ENCODE measurements around the gene GPR32.

DNA sequence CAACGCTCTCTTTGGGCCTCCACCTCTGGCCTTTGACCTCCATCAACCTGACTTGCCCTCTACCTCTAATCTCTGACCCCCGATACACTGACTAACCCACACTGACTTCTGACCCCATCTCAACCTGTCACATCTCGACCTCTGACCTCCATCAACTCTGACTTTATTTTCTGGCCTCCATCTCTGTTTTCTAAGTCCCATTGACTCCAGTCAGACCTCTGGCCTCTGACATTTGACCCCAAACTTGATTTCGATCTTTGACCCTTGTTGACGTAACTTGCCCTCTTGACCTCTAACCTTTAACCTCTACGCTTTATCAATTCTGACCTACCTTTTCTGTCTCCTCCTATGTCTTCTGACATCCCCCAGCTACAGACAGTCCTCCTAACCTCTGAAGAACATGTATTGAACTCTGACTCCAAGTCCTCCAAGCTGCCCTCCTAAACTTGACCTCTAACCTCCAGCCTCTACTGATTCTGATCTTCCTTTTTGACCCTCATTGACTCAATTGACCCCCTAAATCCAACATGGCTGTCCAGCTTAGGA, 20.7 kb downstream of the GPR32 start:
- TF ChIP-seq JUN (IDR thresholded peaks at IDR 0.05; ENCODE audit: low read depth, low read length): no peak
- TF ChIP-seq CTCF (IDR thresholded peaks at IDR 0.05; ENCODE audit: control extremely low read depth in 1 of 3, insufficient read depth in 1 of 3, low read depth in 1 of 3, low read length in 3 of 3): no peak
- TF ChIP-seq CEBPB (IDR thresholded peaks at IDR 0.05; ENCODE audit: low read depth, low read length): no peak
- no peak for TF ChIP-seq SIN3A (conservative IDR thresholded peaks at IDR 0.05 in 1 of 2, IDR thresholded peaks at IDR 0.05 in 1 of 2; ENCODE audit: low read depth in 1 of 2, low read length in 2 of 2)
- no peak for TF ChIP-seq GTF2F1 (IDR thresholded peaks at IDR 0.05; ENCODE audit: borderline replicate concordance, low read depth, low read length)
- peak; percentile 24 to 28; a peak in 1 of 3 replicates for TF ChIP-seq POLR2A (IDR thresholded peaks at IDR 0.05; ENCODE audit: control extremely low read depth in 1 of 2, low read depth in 2 of 2, low read length in 2 of 2)
